AG09319 (cell line): ENCODE measurements around the gene OSBPL1A.
A peak's percentile ranks its signal among the peaks of the same experiment; 100 is the strongest.

Experiments used
- DNase-seq: peaks from one replicate; pipeline ENCODE4 v3.0.0-alpha.2; 2010; ENCODE audit warnings: low read depth; ENCODE audit errors: extremely low read depth
- TF ChIP-seq, protein P1 (sequence below): IDR thresholded peaks from 2 replicates; pipeline ENCODE4 v1.5.1; 2011; ENCODE audit warnings: low read depth, mild to moderate bottlenecking, inconsistent platforms, low read length, moderate library complexity

OSBPL1A gene

DNA sequence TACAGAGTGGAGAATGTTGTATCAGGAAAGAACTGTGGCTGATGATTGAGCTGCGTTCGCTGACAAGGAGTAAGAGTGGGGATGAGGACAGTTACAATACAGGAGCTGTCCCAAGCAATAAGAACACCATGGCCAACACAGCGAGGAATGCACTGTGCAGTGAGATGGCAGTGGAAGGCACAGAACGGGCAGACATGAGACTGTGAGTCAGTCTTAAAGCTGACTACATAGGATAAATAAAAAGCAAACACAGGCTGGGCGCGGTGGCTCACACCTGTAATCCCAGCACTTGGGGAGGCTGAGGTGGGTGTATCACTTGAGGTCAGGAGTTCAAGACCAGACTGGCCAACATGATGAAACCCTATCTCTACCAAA lies 169.0 kb downstream of the OSBPL1A start:
- no peak for DNase-seq
- TF ChIP-seq, protein P1, sequence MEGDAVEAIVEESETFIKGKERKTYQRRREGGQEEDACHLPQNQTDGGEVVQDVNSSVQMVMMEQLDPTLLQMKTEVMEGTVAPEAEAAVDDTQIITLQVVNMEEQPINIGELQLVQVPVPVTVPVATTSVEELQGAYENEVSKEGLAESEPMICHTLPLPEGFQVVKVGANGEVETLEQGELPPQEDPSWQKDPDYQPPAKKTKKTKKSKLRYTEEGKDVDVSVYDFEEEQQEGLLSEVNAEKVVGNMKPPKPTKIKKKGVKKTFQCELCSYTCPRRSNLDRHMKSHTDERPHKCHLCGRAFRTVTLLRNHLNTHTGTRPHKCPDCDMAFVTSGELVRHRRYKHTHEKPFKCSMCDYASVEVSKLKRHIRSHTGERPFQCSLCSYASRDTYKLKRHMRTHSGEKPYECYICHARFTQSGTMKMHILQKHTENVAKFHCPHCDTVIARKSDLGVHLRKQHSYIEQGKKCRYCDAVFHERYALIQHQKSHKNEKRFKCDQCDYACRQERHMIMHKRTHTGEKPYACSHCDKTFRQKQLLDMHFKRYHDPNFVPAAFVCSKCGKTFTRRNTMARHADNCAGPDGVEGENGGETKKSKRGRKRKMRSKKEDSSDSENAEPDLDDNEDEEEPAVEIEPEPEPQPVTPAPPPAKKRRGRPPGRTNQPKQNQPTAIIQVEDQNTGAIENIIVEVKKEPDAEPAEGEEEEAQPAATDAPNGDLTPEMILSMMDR: no peak

DNA sequence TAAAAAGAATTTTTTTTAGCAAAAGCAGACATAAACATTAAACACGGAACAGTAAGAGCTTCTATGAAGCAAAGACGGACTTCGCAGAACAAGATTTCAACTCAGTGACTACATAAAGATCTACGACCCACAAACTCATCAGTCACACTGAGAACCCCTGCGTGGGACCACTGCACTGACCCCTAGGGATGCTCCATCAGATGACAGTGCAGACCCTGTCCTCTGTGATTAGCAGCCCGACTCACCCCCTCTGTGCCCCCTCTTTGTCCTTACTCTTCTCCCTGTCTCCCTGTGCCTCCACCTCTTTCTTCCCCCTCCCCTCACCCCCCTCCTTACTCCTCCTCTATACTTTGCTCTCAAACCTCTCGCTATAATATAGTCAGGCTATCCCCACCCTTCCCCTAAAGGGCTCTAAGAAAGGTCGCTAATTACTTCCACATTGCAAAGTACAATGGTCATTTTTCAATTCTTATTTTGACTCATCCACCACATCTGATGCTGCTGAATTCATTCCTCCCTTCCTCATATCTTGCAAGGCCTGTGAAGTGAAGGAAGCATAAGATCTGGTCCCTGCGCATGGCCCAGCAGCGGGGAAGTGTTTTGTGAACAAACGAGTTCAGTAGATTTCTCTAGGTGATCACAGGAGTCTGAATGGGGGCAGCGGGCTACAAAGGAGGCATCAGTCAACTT lies 169.5 kb downstream of the OSBPL1A start:
- peak; percentile 36 for DNase-seq
- TF ChIP-seq, protein P1: no peak

- TF ChIP-seq, protein P1: no peak
- no peak for DNase-seq
These were observed 177.3 kb downstream of the OSBPL1A start for GRCh38 chr18:24220318-24220688.

DNA sequence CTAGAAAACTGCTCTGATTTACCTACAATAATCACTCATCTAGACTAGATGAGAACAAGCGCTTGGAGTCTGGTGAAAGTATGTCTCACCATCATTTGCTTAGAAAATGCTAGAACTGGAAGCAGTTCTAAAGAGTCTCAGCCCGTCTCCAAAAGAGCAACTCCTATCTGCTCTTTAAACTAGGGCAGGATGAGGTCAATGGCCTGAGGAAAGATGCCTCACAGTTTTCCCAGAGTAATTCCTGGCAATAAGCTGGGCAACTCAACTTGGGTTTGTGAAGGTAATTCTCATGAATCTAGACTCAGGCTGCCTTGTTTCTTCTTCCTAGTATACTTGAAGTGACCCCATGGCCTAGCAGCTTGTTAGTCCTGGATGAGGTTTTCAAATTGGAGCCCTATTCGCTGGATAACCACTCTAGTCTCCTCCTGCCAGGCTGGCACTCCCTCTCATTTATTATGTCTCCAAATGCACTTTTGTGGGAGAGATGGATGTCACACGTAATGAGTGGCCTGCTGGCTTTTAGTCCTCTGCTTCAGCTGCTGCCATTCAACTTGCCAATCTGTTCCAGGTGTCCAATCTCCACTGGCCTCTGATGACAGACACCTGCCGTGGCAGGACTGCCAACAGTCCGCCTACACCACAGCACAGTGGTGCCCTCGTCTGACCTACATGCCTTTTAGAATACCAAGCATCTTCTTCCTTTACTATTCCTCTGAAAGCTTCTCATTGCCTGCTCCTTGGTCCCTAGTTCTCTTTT lies 177.9 kb downstream of the OSBPL1A start:
- TF ChIP-seq, protein P1: no peak
- no peak for DNase-seq

GRCh38 chr18:24214913-24215312 lies 182.7 kb downstream of the OSBPL1A start:
- TF ChIP-seq, protein P1: no peak
- no peak for DNase-seq

- no peak for DNase-seq
- TF ChIP-seq, protein P1: no peak
These were observed 183.5 kb downstream of the OSBPL1A start for GRCh38 chr18:24214144-24214543.

DNA sequence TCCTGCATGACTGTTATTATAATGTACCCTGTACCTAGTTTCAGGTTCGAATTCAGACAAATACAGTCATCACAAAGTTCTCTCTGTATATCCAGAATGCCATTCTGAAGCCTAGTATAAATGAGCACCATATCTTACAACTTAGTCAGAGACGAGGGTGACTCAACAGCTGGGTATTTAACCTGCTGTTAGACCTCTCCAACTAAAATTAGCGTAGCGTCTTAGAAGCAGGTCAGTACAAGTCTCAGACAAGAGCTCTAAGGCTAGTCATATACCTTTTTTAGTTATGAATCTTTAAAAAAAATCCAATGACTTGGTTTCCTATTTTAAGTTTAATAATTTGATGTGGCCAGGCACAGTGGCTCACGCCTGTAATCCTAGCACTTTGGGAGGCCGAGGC lies 184.7 kb downstream of the OSBPL1A start:
- DNase-seq: no peak

More for the DNA sequence above, 184.7 kb downstream of the OSBPL1A start:
- TF ChIP-seq, protein P1: no peak
